ENCODE data around the gene TRAPPC12.

TRAPPC12 gene

GRCh38 chr2:3470856-3471737, 91.6 kb downstream of the TRAPPC12 start:
- DNase-seq: no peak

DNA sequence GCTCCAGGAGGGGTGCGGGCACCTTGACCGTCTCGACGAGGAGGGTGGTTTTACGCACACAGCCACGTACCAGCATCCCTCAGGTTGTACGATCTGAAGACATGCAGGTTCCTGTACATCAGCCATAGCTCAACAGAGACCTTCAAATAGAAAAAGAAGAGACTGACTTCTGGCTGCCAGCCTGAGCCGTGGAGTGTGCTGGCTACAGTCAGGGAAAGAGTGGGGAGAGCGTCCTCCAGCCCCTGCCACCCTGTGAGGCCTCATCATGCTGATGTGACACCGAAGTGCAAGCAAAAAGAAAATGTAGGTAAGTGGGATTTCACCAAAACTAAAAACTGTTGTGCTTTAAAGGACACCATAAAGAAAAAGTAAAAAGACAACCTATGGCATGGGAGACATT, 92.8 kb downstream of the TRAPPC12 start:
- no peak for DNase-seq

DNA sequence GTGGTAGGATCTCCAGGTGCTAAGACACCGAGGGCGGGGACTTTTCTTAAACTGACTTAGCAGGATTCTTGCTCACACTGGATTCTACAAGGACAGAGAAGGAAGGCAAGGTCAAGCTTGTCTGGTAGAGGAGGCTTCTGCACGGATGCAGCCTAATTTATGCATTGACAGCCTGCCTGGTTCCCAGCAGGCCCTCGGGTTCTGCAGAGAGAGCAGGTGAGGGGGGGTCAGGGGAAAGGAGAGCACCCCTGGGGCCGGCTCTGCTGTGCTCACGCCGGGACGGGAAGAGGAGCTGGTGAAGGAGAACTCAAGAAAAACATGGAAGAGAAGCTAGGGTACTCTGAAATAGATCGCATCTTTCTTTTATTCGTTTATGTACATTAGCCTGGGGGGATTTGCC, 93.5 kb downstream of the TRAPPC12 start:
- no peak for DNase-seq

GRCh38 chr2:3475771-3476170, 96.3 kb downstream of the TRAPPC12 start:
- no peak for DNase-seq

GRCh38 chr2:3476321-3476984, 97.0 kb downstream of the TRAPPC12 start:
- DNase-seq: no peak

DNA sequence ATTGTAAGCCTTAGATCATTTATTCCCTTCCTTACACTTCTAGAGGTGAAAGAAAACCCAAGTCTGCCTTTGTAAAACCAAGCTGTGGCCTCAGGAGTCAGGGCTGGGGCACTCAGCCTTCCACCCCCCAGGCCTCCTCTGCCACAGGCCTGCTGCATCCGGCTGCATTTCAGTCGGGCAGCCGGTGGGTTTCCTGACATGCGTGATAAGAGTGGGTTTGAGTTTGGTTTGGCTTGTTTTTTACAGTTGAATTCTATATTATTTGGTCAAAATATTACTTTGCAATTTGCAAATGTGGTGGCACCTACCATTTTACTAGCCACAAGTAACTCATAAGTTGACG, 97.5 kb downstream of the TRAPPC12 start:
- no peak for DNase-seq

DNA sequence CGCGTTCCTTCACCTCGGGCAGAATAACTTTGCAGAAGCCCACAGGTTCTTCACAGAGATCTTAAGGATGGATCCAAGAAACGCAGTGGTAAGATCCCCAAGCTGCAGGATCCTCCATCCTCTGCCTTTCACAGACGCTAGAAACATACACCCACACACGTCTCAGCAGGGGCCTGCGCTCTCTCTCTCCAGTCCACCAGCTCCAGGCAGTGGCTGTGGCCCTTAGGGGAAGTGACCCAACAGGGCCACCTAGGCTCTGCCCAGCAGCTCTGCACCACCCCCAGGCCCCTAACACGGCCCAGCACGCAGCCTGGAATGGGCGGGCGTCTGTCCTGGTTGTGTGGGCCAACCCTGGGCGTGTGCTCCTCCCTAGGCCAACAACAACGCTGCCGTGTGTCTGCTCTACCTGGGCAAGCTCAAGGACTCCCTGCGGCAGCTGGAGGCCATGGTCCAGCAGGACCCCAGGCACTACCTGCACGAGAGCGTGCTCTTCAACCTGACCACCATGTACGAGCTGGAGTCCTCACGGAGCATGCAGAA, 99.4 kb downstream of the TRAPPC12 start:
- DNase-seq: no peak

GRCh38 chr2:3479430-3480320, 100.2 kb downstream of the TRAPPC12 start:
- no peak for DNase-seq

GRCh38 chr2:3480352-3481010, 101.0 kb downstream of the TRAPPC12 start:
- no peak for DNase-seq

DNA sequence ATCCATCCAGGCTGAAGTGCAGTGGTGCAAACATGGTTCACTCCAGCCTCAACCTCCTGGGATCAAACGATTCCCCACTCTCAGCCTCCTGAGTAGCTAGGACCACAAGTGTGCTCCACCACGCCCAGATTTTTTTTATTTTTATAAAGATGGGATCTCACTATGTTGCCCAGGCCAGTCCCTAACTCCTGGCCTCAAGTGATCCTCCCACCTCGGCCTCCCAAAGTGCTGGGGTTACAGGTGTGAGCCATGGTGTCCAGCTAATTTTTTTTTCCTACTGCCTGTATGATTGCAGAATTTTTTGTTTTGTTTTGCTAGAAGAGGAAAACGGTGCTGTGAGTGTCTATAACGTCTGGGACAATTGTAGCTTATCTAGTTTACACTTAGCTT, 101.5 kb downstream of the TRAPPC12 start:
- DNase-seq: no peak

GRCh38 chr2:3481736-3482362, 102.4 kb downstream of the TRAPPC12 start:
- DNase-seq: no peak

- no peak for DNase-seq
Measured at GRCh38 chr2:3482363-3482821, 102.9 kb downstream of the TRAPPC12 start.

- DNase-seq: no peak
Measured at GRCh38 chr2:3483227-3483985, 103.9 kb downstream of the TRAPPC12 start.

- DNase-seq: no peak
Measured at GRCh38 chr2:3483986-3484960, 104.8 kb downstream of the TRAPPC12 start.

DNA sequence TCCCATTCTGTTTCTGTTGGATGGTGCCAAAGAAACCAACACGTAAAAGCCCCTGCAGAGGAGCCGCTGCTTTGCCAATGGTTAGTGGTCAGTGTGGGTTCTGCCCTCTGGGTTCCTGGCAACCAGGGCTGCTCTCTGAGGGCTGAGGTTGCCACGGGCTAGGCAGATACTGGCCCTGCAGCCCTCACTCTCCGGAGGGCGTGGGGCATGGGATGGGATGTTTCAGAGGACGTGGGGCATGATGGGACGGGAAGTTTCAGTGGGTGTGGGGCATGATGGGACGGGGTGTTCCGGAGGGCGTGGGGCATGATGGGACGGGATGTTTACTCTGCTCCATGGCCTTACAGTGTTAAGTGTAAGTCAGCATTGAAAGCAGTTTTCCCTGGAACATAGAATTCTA, 105.7 kb downstream of the TRAPPC12 start:
- no peak for DNase-seq

- DNase-seq: no peak
Measured at GRCh38 chr2:3486047-3487027, 106.8 kb downstream of the TRAPPC12 start.

GRCh38 chr2:3487028-3487425, 107.5 kb downstream of the TRAPPC12 start:
- no peak for DNase-seq

- no peak for DNase-seq
Measured at GRCh38 chr2:3487432-3487831, 107.9 kb downstream of the TRAPPC12 start.

DNA sequence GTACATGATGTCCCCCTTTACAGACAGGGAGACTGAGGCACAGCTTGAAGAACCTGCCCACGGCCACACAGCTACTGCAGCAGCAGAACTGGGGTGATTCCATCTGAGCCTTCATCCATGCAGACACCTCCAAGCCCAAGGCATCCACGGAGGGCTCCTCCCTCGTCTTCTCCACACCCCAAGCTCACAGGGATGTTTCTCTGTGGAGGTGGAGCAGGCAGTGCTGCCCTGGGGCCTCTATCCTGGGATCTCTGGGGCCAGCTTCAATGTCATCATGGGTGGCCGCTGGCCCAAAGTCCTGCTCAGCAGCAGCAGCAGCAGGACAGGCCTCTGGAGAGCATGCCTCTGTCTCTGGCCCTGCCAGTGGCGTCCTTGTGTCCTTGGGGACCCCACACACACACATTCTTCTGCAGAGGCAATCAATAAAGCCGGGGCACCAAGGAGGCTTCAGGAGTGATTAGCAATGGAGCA, 108.6 kb downstream of the TRAPPC12 start:
- DNase-seq: no peak

Data from DMS 273 treated with DMSO at 0.1 percent for 48 hours (cell line).